Central memory CD4-positive, alpha-beta T cell (primary cell): ENCODE results near the gene WDSUB1.

Experiments
- DNase-seq: peaks from one replicate; pipeline ENCODE4 v3.0.0; 2022

Gene WDSUB1

DNA sequence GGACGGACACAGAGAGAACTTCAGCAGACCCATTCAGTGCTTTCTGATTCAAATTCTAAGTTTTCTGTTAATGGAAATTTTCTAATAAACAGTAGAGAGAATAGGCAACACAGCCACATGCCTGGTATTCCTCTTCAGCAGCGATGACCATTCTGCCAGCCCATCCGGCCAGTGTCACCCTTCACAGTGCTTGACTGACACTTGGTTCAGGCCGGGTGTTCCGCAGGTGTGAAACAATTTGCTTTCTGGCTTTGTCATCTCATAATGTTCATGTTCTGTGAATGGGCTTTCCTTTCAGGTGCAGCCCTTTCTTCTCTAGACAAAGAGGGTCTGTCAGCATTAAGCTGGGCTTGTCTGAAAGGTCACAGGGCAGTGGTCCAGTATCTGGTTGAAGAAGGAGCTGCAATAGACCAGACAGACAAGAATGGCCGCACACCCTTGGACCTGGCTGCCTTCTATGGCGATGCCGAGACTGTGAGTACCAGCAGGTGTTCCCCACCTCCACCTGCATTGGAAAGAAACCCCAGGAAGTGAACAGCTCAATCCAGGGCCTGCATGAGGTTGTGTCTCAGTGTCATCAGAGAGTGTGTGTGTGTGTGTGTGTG is 67.0 kb downstream of the WDSUB1 start:
- DNase-seq, result no peak

DNA sequence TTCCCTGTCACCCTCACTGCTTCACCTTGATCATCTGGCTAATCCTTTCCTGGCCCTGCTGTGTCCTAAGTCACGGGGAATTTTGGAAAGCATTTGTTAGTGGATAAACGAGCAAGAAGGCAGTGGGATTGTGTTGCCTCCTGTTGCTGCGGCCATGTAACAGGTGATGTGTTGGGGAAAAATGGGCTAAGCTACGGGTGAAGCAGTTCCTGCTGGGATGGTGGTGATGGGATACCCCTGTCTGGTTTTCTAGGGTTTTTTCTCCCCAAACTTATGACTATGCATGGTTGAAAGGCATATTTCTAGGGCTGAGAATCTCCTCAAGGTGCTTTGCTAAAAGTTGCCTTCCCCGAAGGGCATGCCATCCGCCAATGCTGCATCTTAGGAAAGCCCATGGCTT is 68.1 kb downstream of the WDSUB1 start:
- DNase-seq, result no peak

GRCh38 chr2:159217676-159218075 is 68.8 kb downstream of the WDSUB1 start:
- no peak for DNase-seq

DNA sequence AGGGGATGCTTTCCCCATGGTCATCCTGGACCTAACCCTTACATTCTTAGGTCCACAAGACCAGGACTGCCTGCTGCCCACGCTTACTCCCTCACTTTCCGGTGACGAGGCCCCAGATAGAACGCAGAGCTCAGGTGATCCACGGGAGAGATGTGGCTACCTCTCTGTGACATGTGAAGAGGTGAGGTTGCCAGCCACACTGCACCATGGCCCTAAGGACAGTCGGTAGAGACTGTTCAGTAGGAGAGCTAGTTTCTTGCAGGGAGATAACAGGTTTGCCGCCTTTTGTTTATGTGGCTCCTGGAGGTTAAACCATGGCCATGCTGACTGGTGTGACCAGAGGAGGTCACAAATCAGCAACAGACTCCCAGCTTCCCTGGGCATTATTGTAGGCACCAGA is 71.4 kb downstream of the WDSUB1 start:
- no peak for DNase-seq

DNA sequence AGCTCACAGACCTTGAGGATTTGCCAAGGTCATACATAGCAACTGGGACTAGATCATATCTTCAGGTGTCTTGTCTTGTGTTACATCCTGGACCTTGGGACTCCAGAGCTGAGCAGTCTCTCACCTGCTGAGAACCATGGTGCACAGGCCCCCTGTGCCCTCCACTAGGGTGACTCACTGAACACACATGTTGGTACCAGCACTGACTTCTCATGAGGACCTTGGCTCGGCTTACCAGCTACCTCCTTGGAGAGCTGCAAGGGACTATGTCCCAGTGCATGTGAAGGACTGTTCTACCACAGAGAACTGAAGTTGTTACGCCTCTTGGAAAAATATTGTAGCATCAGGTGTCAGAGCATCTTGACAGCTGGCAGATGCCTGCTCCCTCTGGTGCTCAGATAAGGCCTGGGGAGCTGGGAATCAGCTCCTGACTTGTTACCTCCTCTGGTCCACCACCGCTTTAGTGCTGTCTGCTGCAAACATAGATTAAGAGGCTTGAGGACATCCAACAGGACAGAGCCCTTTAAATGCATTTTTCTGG is 72.1 kb downstream of the WDSUB1 start:
- no peak for DNase-seq

GRCh38 chr2:159213296-159213695 is 73.2 kb downstream of the WDSUB1 start:
- no peak for DNase-seq

GRCh38 chr2:159211447-159212396 is 74.8 kb downstream of the WDSUB1 start:
- no peak for DNase-seq

DNA sequence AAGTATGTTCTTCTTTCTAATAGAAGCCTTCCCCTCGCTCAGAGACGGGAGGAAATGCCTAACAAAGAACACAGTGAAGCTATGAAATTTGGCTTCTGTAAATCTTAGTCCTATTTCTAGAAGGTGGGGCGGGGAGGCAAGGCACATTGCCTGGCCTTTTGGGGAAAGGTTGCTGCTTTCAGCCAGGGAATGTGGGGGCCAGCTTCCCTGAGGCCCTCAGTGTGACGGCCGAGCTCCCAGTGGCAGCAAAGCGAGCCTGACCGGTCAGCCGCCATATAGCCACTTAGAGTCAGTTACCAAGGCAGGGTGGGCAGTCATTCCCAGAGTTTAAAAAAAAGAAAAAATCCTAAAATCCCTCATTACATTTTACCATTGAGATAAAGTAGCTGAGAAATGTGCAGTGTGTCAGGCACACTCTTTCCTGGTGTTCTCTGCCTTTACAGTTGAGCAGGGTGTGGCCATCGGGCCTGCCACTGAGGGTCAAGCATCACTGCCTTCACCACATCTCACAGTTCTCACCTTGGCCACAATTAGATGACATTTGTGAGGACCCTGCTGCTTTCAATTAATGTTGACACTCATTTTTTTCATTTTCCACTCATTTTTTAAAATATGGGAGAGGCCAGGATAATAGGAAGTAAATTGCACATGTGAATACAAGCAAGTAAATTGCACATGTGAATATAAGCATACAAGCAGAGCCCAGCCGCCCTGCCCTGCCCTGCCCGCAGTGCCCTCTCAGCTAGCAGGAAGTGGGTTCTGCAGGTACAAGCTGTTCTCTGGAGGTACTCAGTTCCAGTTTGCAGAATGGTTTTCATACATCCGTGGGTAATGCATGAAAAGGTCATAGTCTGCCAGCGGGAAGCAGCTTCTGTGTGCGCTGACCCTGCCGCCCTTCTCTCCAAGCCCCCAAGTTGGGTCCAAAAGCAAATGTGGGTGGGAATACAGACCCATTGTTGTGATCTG is 76.9 kb downstream of the WDSUB1 start:
- DNase-seq, result peak; percentile 51

DNA sequence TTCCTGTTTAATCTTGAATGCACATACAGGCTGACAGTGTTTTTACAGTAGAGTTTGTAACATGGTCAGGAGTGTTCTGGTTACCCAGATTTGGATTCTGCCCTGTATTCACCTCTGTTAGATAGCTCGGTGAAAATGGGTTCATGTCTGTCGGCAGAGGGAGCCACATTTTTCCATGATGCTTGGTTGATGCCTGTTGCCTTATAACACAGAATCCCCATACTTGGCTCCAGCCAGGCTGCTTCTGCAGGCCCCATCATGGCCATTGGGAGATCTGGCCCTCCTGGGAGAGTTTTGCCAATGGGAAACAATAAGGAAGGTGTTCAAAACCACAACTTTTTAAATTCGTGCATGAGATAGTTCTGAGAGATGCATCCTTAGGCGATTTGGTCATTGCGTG is 78.1 kb downstream of the WDSUB1 start:
- no peak for DNase-seq

- DNase-seq, result no peak
Observed at GRCh38 chr2:159206736-159207380, 79.6 kb downstream of the WDSUB1 start.

GRCh38 chr2:159204381-159205144 is 81.9 kb downstream of the WDSUB1 start:
- DNase-seq, result no peak

GRCh38 chr2:159202568-159203071 is 83.9 kb downstream of the WDSUB1 start:
- DNase-seq, result no peak

DNA sequence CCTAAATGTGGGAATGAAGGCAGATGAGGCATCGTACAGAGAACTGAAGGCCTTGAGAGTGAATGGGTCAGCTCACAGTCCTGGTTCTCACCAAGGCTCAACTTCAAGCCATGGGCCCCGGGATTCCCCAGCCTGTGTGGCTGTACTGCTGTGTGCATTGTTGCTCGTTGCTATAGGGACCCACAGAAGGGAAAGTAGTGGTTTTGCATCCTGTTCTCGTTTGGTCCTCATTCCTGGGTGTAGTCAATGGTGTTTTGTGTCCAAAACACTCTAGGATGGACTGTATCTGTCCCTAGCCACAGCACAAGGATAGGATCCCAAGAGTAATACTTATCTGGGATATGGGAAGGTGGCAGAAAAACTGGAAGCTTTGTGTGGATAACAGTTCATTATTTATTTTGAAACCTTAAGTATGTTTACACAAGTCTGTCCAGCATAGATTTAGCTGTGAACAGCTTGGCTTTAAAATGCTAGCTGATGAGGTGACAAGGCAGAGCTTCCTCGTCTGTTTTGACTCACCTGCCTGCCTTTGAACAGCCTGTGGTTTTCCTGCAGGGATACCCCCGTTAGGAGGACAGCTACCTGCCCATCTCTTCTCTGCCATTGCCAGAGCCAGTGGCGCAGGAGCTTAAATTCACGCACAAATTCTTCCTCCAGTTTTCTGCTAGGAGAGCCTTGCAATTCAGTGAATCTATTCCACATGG is 85.0 kb downstream of the WDSUB1 start:
- peak; percentile 51 for DNase-seq

- no peak for DNase-seq
Observed at GRCh38 chr2:159200498-159200897, 86.0 kb downstream of the WDSUB1 start.

- DNase-seq, result no peak
Observed at GRCh38 chr2:159199761-159200465, 86.6 kb downstream of the WDSUB1 start.

DNA sequence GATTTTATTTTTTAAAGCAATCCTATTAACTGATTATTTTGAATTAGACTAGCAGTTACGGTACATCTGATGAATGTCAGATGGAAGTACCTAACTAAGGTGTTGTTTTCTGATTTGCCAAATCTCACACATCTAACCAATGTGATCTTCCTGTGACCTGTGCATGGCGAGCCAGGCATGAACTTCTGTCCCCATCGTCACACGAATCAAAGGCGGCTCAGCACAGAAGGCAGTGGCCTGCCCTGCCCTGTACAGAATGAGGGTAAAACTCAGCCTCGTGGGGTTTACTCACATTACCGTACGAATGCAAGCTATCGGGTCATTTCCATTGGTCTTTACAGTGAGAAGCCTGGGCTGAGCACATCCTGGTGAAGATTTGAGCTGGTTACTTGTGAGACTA is 87.3 kb downstream of the WDSUB1 start:
- DNase-seq, result no peak

GRCh38 chr2:159196393-159196925 is 90.0 kb downstream of the WDSUB1 start:
- no peak for DNase-seq

GRCh38 chr2:159195697-159196096 is 90.8 kb downstream of the WDSUB1 start:
- no peak for DNase-seq

DNA sequence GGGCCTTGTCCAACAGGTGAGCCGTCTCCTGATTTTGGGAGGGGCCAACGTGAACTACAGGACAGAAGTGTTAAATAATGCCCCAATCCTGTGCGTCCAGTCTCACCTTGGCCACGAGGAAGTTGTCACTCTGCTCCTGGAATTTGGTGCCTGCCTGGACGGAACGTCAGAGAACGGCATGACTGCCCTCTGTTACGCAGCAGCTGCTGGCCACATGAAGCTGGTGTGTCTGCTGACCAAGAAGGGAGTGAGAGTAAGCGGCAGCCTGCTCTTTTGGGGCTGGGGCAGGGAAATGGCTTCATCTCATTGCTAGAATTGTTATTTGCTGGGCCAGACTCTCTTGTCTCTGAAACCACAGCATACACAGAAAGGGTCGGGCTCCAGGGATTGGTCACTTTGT is 92.3 kb downstream of the WDSUB1 start:
- no peak for DNase-seq

DNA sequence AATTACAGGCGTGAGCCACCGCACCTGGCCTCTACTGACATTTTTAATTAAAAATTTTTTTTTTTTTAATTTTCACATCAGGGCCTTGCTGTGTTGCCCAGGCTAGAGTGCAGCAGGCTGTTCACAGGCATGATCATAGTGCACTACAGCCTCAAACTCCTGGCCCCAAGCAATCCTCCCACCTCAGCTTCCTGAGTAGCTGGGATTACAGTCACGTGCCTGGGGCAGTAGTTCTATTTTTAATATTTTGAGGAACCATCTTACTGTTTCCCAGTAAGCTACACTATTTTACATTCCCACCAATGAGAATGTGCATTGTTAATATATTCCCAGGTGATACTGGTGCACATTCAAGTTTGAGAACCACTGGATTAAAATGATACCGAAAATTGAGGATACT is 92.7 kb downstream of the WDSUB1 start:
- no peak for DNase-seq
